Muscle layer of duodenum (tissue), 2 donors: ENCODE data around the gene CHD1L.

Source experiments
- H3K27ac ChIP-seq: one replicate; pipeline ENCODE4 v1.7.0; 2013; ENCODE audit warnings: mild to moderate bottlenecking, low read length
- H3K27me3 ChIP-seq: one replicate; pipeline ENCODE4 v1.7.0; 2013; ENCODE audit warnings: low read depth, mild to moderate bottlenecking, control low read depth, low read length
- H3K36me3 ChIP-seq, 2 donors: one replicate each; pipeline ENCODE4 v1.7.0; 2013; ENCODE audit warnings: low read length in 2 of 2, control low read depth in 1 of 2, mild to moderate bottlenecking in 1 of 2; ENCODE audit not compliant: insufficient read depth in 2 of 2, control insufficient read depth in 1 of 2
- H3K4me1 ChIP-seq, 2 donors: one replicate each; pipeline ENCODE4 v1.7.0; 2013; ENCODE audit warnings: low read length in 2 of 2, mild to moderate bottlenecking in 2 of 2, control low read depth in 1 of 2, moderate library complexity in 1 of 2; ENCODE audit not compliant: insufficient read depth in 2 of 2, control insufficient read depth in 1 of 2
- H3K4me3 ChIP-seq, 2 donors: one replicate each; pipeline ENCODE4 v1.7.0; 2013; ENCODE audit warnings: low read length in 2 of 2, low read depth in 1 of 2, mild to moderate bottlenecking in 1 of 2
- H3K9me3 ChIP-seq, 2 donors: one replicate each; pipeline ENCODE4 v1.7.0; 2013; ENCODE audit warnings: low read length in 2 of 2, control low read depth in 1 of 2, mild to moderate bottlenecking in 1 of 2; ENCODE audit not compliant: control insufficient read depth in 1 of 2
- donor health status: healthy.

CHD1L gene

GRCh38 chr1:147245586-147246021 is 3.1 kb downstream of the CHD1L start:
- Histone ChIP-seq H3K9me3 (no peaks in the 10 kb centered on the region), H3K4me1 (peaks cover 4 to 17% of the 10 kb centered on the region in 2 donors), H3K4me3 (no peak overlapping the region), H3K36me3 (no peaks in the 10 kb centered on the region), H3K27ac (no peak overlapping the region), H3K27me3 (no peaks in the 10 kb centered on the region)

- Histone ChIP-seq H3K9me3 (no peaks in the 10 kb centered on the region), H3K27ac (no peak overlapping the region), H3K27me3 (no peaks in the 10 kb centered on the region), H3K4me1 (peaks cover 4 to 17% of the 10 kb centered on the region in 2 donors), H3K36me3 (no peaks in the 10 kb centered on the region), H3K4me3 (no peak overlapping the region)
These were observed 3.7 kb downstream of the CHD1L start for GRCh38 chr1:147246044-147246690.

GRCh38 chr1:147246910-147247655 is 4.6 kb downstream of the CHD1L start:
- H3K36me3 ChIP-seq: no peaks in the 10 kb centered on the region
- no peak overlapping the region for H3K27ac ChIP-seq
- no peaks in the 10 kb centered on the region for H3K27me3 ChIP-seq
- no peak overlapping the region for H3K4me3 ChIP-seq
- peaks cover 4 to 17% of the 10 kb centered on the region in 2 donors for H3K4me1 ChIP-seq
- H3K9me3 ChIP-seq: no peaks in the 10 kb centered on the region

- H3K36me3 ChIP-seq: peaks cover 0 to 4% of the 10 kb centered on the region in 2 donors
- H3K4me3 ChIP-seq: no peak overlapping the region
- peaks cover 4 to 17% of the 10 kb centered on the region in 2 donors for H3K4me1 ChIP-seq
- H3K27ac ChIP-seq: no peak overlapping the region
- no peaks in the 10 kb centered on the region for H3K9me3 ChIP-seq
- no peaks in the 10 kb centered on the region for H3K27me3 ChIP-seq
These were observed 5.3 kb downstream of the CHD1L start for GRCh38 chr1:147247656-147248238.

GRCh38 chr1:147252540-147252939 is 10.1 kb downstream of the CHD1L start:
- peaks cover 0 to under 1% of the 10 kb centered on the region in 2 donors for H3K4me1 ChIP-seq
- H3K27ac ChIP-seq: no peak overlapping the region
- no peaks in the 10 kb centered on the region for H3K9me3 ChIP-seq
- H3K4me3 ChIP-seq: no peak overlapping the region
- H3K27me3 ChIP-seq: no peaks in the 10 kb centered on the region
- H3K36me3 ChIP-seq: peaks cover 0 to 14% of the 10 kb centered on the region in 2 donors

- Histone ChIP-seq H3K4me3 (no peak overlapping the region), H3K4me1 (no peaks in the 10 kb centered on the region), H3K27me3 (no peaks in the 10 kb centered on the region), H3K9me3 (no peaks in the 10 kb centered on the region), H3K36me3 (peaks cover 29 to 41% of the 10 kb centered on the region in 2 donors), H3K27ac (no peak overlapping the region)
These were observed 18.5 kb downstream of the CHD1L start for GRCh38 chr1:147260956-147261355.

- Histone ChIP-seq H3K27ac (no peak overlapping the region), H3K36me3 (peaks cover 27 to 50% of the 10 kb centered on the region in 2 donors), H3K4me1 (no peaks in the 10 kb centered on the region), H3K27me3 (no peaks in the 10 kb centered on the region), H3K4me3 (no peak overlapping the region), H3K9me3 (no peaks in the 10 kb centered on the region)
These were observed 21.8 kb downstream of the CHD1L start for GRCh38 chr1:147264158-147264768.

- no peak overlapping the region for H3K4me3 ChIP-seq
- no peaks in the 10 kb centered on the region for H3K27me3 ChIP-seq
- H3K27ac ChIP-seq: no peak overlapping the region
- H3K4me1 ChIP-seq: no peaks in the 10 kb centered on the region
- no peaks in the 10 kb centered on the region for H3K9me3 ChIP-seq
- peaks cover 26 to 44% of the 10 kb centered on the region in 2 donors for H3K36me3 ChIP-seq
These were observed 23.9 kb downstream of the CHD1L start for GRCh38 chr1:147266381-147266780.

- H3K9me3 ChIP-seq: no peaks in the 10 kb centered on the region
- H3K36me3 ChIP-seq: peaks cover 33 to 40% of the 10 kb centered on the region in 2 donors
- H3K4me3 ChIP-seq: no peak overlapping the region
- H3K27me3 ChIP-seq: no peaks in the 10 kb centered on the region
- H3K27ac ChIP-seq: no peak overlapping the region
- no peaks in the 10 kb centered on the region for H3K4me1 ChIP-seq
These were observed 25.2 kb downstream of the CHD1L start for GRCh38 chr1:147267711-147268110.

GRCh38 chr1:147270721-147271120 is 28.2 kb downstream of the CHD1L start:
- peaks cover 0 to 6% of the 10 kb centered on the region in 2 donors for H3K4me1 ChIP-seq
- H3K27me3 ChIP-seq: no peaks in the 10 kb centered on the region
- no peak overlapping the region for H3K4me3 ChIP-seq
- no peak overlapping the region for H3K27ac ChIP-seq
- no peaks in the 10 kb centered on the region for H3K9me3 ChIP-seq
- peaks cover 36 to 53% of the 10 kb centered on the region in 2 donors for H3K36me3 ChIP-seq

GRCh38 chr1:147272042-147272441 is 29.6 kb downstream of the CHD1L start:
- peaks cover 44 to 62% of the 10 kb centered on the region in 2 donors for H3K36me3 ChIP-seq
- no peak overlapping the region for H3K27ac ChIP-seq

More at GRCh38 chr1:147272042-147272441, 29.6 kb downstream of the CHD1L start:
- no peaks in the 10 kb centered on the region for H3K9me3 ChIP-seq
- H3K4me1 ChIP-seq: peaks cover 0 to 6% of the 10 kb centered on the region in 2 donors
- H3K4me3 ChIP-seq: no peak overlapping the region
- H3K27me3 ChIP-seq: no peaks in the 10 kb centered on the region
